Bronchial epithelial cell (primary cell): ENCODE results near the gene GUCY1A2. TPM values are rescaled to one million over a fixed set of nuclear protein-coding genes. Genes with fewer than 3 reads are reported as not detected.
A peak's percentile ranks its signal among the peaks of the same experiment; 100 is the strongest.
"Not testable (repeated sequence)": the region's sequence is repeated elsewhere in the genome, so short reads cannot be mapped to it uniquely, and the experiment has no call there.

Experiments
- DNase-seq: peaks from one replicate; pipeline ENCODE4 v3.0.0-alpha.2; 2010; ENCODE audit warnings: low read depth
- FAIRE-seq: peaks from 2 replicates; lab custom pipeline; 2011; peaks lifted over from hg19 to GRCh38; lab: Jason Lieb, UNC
- H3K27me3 ChIP-seq: 2 replicates; pipeline ENCODE4 v1.5.1; 2011; ENCODE audit warnings: low read length; ENCODE audit not compliant: control insufficient read depth, insufficient read depth
- H3K36me3 ChIP-seq: 2 replicates; pipeline ENCODE4 v1.5.1; 2011; ENCODE audit warnings: low read length; ENCODE audit not compliant: control insufficient read depth, insufficient read depth
- H3K4me3 ChIP-seq: 2 replicates; pipeline ENCODE4 v1.5.1; 2011; ENCODE audit warnings: mild to moderate bottlenecking, low read depth, low read length, control low read depth
- total RNA-seq: library from RNA; depleted of rRNA; stranded (reverse); fragments of >200 nt; gene quantifications from 2 replicates; pipeline ENCODE4 v1.2.1, GENCODE V29; 2014
- TF ChIP-seq, protein P1 (sequence below): IDR thresholded peaks from 2 replicates; pipeline ENCODE4 v1.5.1; 2011; ENCODE audit warnings: mild to moderate bottlenecking, moderate library complexity, low read length, control low read depth, inconsistent platforms; ENCODE audit not compliant: insufficient read depth, severe bottlenecking

The GUCY1A2 gene
- total RNA-seq, 1 donor from 2014 or later: not detected

DNA sequence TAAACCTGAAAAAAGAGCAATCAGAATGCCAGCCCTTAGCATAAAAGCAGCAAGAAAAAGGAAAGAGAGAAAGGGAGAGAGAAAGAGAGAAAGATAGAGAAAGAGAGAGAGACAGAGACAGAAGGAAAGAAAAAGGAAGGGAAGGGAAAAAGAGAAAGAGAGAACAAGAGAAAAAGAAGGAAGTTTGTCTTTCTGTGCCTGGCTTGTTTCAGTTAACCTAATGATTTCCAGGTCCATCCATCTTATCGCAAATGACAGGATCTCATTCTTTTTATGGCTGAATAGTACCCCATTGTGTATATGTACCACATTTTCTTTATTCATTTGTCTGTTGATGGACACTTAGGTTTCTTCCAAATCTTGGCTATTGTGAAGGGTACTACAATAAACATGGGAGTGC, 230.8 kb downstream of the GUCY1A2 start:
- DNase-seq (no peak), FAIRE-seq (no peak)
- Histone ChIP-seq H3K27me3 (no peaks in the 10 kb centered on the region), H3K36me3 (no peaks in the 10 kb centered on the region), H3K4me3 (no peak overlapping the region)
- TF ChIP-seq, protein P1, sequence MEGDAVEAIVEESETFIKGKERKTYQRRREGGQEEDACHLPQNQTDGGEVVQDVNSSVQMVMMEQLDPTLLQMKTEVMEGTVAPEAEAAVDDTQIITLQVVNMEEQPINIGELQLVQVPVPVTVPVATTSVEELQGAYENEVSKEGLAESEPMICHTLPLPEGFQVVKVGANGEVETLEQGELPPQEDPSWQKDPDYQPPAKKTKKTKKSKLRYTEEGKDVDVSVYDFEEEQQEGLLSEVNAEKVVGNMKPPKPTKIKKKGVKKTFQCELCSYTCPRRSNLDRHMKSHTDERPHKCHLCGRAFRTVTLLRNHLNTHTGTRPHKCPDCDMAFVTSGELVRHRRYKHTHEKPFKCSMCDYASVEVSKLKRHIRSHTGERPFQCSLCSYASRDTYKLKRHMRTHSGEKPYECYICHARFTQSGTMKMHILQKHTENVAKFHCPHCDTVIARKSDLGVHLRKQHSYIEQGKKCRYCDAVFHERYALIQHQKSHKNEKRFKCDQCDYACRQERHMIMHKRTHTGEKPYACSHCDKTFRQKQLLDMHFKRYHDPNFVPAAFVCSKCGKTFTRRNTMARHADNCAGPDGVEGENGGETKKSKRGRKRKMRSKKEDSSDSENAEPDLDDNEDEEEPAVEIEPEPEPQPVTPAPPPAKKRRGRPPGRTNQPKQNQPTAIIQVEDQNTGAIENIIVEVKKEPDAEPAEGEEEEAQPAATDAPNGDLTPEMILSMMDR: no peak

DNA sequence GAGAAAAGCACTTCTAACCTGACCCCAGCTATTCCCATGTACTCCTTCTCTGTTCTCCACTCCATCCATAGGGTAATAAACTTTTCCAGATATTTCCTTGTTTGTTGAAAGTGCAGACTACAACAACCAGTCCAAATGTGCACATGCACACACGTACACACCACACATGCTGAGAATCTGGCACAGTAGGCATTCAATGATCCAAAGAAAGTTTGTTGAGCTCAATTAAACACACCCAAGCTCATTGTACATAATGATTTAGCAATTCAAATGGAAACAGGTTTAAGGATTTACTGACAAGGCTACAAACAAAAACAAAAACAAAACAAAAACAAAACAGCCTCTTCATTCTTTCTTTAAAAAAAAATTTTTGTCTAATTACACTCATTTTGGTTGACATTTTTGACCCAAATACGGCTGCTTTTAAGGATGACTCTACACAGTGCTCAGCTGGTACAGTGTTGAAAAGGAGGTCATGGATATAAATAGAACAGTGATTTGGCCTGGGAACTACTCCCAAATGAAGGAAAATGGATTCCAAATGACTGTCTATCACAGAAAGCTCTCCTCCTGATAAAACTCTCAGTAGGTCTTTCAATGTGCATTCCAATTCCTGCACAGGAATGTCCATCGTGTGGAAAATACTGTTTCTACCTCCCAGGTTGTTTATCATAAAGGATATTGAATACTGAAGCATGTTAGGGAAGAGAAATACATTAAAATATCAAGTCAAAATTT, 232.2 kb downstream of the GUCY1A2 start:
- TF ChIP-seq, protein P1: no peak
- Histone ChIP-seq H3K27me3 (no peaks in the 10 kb centered on the region), H3K4me3 (no peak overlapping the region), H3K36me3 (no peaks in the 10 kb centered on the region)
- FAIRE-seq (no peak), DNase-seq (no peak)

DNA sequence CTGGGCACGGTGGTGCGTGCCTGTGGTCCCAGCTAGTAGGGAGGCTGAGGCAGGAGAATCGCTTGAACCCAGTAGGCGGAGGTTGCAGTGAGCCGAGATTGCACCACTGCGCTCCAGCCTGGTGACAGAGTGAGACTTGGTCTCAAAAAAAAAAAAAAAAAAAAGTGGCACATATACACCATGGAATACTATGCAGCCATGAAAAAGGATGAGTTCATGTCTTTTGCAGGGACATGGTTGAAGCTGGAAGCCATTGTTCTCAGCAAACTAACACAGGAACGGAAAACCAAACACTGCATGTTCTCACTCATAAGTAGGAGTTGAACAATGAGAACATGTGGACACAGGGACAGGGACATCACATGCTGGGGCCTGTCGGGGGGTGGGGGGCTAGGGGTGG, 241.0 kb downstream of the GUCY1A2 start:
- not testable (repeated sequence) for FAIRE-seq, H3K36me3 ChIP-seq, H3K4me3 ChIP-seq

DNA sequence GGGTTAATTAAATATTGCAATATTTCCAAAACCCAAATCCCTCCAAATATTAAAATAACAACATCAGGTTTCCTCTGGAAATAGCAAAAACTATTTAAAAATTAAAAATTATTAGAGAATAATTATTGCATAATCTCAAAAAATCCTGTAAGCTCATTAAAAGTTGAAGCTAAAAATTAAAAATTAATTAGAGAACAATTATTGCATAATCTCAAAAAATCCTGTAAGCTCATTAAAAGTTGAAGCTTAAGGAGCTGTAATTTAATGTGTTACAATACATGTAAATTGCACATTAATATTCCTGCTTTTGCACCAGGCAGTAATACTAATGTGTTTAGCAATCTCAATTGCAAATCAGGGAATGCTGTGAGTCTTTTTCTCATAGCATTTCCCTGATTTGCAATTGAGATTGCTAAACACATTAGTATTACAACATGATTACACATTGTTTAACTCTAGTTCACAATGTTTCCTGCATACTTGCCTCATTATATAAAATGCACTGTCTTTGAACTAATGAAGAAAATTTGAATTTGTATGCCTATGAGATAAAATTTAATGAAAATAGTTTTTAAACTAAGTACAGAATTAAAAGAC, 247.7 kb downstream of the GUCY1A2 start:
- TF ChIP-seq, protein P1: no peak
- H3K4me3 ChIP-seq: no peak overlapping the region
- FAIRE-seq (no peak), DNase-seq (peak; percentile 49)
- H3K27me3 ChIP-seq: no peaks in the 10 kb centered on the region
- H3K36me3 ChIP-seq: no peaks in the 10 kb centered on the region

More for the DNA sequence above, 241.0 kb downstream of the GUCY1A2 start:
- H3K27me3 ChIP-seq, DNase-seq: not testable (repeated sequence)

DNA sequence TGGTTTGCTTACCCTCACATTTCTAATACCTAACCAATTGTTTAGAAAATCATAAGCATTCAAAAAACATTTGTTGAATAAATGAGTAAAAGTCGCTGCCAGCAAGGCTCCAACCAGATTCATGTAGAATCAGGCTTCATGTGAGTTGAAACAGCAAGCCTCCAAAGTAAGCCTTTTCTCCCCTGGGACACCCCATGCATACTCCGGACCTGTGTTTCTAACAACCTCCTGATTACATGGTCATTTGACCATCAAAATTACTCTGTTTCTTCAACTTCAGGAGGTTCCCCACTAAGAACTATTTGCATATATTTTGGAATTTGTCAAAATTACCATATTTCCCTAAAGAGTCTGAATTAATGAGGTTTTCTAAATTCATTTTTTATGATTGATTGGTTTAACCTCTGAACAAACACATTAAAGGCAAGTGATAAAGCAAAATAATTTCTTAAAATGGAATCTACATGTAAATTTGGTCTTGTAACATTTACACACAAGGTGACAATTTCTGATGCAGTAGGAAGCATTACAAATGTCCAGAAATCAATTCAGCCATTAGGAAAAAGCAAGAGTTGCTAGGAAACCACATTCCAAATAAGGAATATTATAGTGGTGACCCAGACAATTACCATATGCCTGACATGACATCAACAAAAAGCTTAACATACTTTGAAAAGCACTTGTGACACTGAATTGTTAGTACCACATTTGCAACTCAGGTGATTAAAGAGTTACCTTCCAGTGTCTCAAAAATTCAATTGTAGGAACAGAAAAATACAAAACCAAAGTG, 252.6 kb downstream of the GUCY1A2 start:
- Histone ChIP-seq H3K27me3 (no peaks in the 10 kb centered on the region), H3K36me3 (no peaks in the 10 kb centered on the region), H3K4me3 (no peak overlapping the region)
- no peak for FAIRE-seq
- TF ChIP-seq, protein P1: no peak
- DNase-seq: no peak

DNA sequence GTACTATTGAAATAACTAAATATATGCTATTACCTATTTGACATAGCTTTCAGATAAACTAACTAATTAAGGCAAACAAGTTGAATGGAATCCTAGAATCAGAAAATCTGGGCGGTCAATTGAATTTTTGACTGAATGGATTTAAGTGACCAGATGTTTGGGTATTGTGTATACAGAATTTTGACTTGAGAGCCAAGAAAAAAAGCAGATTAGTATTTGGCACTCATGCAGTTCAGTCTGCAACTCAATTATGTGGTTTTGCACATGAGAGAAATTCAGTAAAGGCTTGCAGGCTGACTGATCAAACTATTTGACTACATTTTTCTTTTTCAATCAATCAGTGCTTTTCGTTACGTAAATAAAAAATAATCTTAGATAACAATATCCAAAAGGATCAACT, 254.8 kb downstream of the GUCY1A2 start:
- FAIRE-seq: no peak
- no peaks in the 10 kb centered on the region for H3K27me3 ChIP-seq
- no peak for DNase-seq
- H3K36me3 ChIP-seq: no peaks in the 10 kb centered on the region
- no peak overlapping the region for H3K4me3 ChIP-seq
- TF ChIP-seq, protein P1: no peak
